Activated T-cell treated with anti-CD3 and anti-CD28 coated beads for 24 hours (primary cell): ENCODE measurements around the gene SSR3.
"Not testable (repeated sequence)": the region's sequence is repeated elsewhere in the genome, so short reads cannot be mapped to it uniquely, and the experiment has no call there.

Experiments used
- DNase-seq: peaks from one replicate; pipeline ENCODE4 v3.0.0-alpha.2; 2020; ENCODE audit warnings: low read depth

SSR3 gene

DNA sequence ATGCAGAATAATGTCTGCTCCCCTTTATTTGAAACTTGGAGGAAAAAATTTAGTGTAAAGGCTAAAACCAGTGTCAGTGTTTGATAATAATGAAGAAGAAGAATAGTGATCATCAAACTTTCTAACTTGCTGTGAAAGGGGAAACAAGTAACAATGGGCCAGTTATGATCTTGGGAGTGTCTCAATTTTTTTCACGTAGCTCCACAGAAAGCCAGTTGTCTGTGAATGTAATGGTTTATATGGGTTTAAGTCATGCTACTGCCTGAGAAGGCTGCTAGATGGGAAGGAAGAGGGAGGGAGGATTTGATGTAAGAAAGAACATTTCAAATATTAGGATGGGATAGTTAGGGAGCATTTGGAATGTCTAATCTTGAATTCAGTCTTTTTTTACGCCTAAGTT lies 21.1 kb upstream of the SSR3 start:
- DNase-seq: no peak

DNA sequence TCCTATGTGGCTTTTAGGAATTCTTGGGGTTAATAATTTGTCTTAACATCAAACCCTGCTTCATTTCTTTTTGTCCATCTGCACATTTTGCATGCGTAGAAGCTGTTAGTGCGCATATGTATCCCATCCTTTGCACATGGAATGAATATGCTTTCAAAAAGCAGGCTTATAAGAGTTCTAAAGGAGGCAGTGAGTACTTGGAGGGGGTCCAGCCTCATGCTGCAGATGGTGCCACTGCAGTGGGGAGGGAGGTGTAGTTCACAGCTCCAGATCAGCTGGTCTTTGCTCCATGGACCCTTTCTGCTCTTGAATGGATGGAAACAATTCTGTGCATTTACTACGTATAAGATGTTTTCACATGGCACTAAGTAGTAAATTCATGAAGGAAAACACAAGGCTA lies 20.7 kb upstream of the SSR3 start:
- DNase-seq: no peak

DNA sequence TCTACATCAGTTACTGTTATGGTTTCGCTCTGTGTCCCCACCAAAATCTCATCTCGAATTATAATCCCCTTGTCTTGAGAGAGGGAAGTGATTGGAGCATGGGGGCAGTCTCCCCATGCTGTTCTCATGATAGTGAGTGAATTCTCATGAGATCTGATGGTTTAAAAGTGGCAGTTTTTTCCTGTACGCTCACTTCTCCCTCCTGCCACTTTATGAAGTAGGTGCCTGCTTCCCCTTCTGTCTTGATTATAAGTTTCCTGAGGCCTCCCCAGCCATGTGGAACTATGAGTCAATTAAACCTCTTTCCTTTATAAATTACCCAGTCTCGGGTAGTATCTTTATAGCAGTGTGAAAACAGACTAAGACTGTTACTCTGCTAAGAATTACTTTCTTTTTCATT lies 15.0 kb upstream of the SSR3 start:
- not testable (repeated sequence) for DNase-seq

DNA sequence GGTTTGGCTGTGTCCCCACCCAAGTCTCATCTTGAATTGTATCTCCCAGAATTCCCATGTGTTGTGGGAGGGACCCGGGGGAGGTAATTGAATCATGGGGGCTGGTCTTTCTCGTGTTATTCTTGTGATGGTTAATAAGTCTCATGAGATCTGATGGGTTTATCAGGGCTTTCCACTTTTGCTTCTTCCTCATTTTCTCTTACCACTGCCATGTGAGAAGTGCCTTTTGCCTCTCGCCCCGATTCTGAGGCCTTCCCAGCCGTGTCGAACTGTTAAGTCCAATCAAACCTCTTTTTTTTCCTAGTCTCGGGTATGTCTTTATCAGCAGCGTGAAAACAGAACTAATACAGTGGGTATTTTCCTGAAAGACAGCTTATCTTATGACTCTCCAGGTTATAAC lies 14.1 kb upstream of the SSR3 start:
- DNase-seq: not testable (repeated sequence)

DNA sequence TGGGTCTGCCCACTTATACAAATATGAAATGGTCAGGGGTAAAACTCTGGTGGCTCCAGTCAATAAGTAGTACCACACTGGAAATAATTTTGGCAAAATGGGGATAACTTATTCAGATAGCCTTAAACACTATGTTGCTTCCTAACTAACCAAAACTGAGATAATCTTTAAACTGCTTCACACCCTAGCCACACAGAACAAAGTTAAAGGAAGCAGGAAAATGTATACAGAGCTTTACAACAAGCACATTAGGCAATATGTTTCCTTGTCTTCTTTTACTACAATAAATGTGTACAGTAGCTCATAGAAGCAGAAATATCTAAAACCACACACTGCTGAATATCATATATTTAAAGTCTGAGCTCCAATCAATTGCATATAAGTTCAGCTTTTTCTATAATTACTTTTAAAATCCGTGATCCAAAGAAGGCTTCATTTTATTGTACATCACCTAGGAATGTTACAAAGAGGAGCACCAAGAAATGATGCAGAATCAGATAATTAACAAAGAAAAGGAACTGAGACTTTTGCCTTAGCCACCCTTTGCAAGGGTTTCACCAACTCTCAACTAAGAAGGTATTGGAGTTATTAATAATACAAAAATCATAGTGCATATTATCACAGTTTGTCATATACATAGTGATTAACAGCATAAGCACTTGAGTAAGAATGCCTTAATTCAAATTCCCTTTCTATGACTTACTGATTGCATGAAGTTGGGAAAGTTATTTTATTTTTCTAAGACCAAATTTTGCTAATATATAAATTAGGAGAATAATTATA lies 9.2 kb upstream of the SSR3 start:
- DNase-seq: no peak

DNA sequence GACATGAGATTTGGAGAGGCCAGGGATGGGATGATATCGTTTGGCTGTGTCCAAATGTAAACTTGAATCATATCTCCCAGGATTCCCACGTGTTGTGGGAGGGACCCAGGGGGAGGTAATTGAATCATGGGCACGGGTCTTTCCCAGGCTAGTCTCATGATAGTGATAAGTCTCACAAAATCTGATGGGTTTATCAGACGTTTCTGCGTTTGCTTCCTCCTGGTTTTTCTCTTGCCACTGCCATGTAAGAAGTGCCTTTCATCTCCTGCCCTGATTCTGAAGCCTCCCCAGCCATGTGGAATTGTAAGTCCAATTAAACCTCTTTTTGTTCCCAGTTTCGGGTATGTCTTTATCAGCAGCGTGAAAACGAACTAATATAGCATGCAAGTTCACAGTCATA lies 7.6 kb upstream of the SSR3 start:
- not testable (repeated sequence) for DNase-seq

DNA sequence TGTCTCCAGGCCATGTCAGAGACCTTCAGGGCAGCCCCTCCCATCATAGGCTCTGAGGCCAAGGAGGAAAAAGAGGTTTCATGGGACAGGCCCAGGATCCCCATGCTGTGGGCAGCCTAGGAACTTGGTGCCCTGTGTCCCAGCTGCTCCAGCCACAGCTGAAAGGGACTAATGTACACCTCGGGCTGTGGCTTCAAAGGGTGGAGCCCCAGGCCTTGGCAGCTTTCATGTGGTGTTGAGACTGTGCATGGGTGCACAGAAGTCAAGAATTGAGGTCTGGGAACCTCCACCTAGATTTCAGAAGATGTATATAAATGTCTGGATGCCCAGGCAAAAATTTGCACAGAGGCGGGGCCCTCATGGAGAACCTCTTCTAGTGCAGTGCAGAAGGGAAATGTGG lies 6.6 kb upstream of the SSR3 start:
- no peak for DNase-seq

DNA sequence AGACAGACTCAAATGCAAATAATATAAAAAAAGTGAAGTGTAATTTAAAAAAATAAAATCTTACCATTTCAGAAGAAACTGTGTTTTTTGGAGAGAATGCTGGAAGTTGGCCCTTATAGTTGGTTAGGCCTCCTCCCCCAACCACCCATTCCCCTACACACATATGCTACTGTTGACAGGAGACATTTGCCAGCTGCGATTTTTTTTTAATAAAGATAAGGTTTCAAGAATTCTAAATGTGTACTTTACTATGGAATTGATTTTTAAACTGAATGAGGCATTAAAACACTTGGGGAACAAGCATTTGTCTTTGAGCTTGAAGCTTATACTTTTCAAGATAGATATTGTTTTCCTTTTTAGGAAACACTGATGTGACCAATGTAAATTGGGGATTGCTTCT lies 4.4 kb upstream of the SSR3 start:
- no peak for DNase-seq

DNA sequence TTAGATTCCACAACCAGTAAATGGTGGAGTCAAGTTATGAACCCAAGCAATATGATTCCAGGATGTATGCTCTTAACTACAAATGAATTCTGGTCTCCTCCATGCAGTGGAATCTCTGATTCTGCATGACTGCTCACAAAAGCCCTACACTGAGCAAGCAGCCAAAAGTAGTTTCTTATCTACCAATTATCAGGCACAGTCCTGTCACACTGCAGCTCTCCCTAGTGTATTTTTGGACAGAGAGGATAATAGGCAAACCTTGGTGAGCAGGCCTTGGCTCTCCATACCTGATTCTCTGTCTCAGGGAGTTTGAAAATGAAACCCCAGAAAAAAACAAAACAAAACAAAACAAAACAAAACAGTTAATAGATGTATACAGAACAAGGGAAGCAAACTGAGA lies 3.5 kb upstream of the SSR3 start:
- no peak for DNase-seq

DNA sequence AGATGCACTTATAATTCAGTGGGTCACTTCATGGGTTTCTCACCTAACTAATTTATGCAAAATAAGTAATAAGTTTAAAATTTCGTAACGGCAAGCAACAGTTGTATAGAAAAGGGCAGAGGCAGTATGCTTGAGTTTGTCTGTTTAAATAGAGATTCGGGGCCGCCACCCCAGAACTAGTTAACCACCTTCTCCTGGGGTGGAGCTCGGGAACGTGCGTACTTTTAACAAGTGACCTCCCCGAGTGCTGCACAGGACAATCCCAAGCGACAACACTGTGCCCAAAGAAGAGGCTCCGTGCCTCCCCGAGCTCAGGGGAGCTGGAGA lies 439 bp downstream of the SSR3 start:
- no peak for DNase-seq

DNA sequence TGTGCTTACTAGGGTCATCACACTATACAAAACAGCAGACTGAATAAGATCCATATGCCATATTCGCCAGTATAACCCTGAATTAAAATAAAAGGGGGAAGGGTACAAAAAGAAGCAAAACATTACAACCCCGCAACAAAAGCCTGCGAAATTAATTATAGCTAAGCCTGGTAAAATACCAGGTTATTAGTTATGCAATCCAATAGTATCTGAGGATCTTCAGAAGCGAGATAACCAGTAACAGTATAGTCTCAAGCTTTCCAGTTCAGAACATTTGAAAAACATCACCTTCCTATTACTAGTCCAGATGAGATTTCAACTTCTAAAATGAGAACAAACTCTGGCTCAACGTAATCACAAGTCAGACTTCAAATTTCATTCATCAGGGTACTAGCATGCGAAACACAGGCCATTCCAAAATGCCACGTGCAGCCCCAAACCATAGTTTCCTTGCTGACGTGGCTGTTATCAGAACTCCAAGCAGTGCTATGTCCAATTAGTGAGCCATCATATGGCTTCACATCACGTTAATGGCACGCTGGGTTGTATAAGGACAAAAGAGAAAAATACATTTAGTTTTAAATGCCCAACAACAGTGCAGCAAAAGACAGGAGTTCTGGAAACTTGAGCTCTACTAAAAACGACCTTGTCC lies 1.1 kb downstream of the SSR3 start:
- no peak for DNase-seq

DNA sequence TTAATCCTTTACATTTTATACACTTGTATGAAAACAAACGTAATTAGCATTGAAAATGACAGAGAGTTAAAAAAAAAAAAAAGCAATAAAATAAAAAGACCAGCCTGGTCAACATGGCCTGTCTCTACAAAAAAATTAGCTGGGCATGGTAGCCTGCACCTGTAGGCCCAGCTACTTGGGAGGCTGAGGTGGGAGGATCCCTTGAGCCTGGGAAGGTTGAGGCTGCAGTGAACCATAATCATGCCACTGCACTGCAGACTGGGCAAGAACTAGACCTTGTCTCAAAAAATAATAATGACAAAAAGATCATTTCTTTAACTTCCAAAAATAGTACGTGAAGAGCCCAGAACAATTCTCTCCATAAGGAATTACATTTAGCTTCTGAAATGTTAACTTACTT lies 1.9 kb downstream of the SSR3 start:
- no peak for DNase-seq

DNA sequence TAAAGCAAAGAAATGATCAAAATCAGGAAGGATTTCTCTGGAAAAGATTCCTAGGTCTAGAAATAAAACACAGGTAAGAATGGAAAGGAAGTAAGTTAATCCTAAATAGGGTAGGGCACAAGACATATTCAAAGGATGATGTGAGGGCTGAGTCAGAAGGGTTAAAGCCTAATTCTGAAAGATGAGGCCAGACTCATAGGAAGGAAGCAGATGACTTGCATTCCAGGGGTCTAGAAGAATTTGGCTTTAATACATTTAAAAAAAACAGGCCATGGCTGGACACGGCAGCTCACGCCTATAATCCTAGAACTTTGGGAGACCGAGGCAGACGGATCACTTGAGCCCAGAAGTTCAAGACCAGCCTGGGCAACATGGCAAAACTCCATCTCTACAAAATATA lies 3.2 kb downstream of the SSR3 start:
- DNase-seq: no peak

DNA sequence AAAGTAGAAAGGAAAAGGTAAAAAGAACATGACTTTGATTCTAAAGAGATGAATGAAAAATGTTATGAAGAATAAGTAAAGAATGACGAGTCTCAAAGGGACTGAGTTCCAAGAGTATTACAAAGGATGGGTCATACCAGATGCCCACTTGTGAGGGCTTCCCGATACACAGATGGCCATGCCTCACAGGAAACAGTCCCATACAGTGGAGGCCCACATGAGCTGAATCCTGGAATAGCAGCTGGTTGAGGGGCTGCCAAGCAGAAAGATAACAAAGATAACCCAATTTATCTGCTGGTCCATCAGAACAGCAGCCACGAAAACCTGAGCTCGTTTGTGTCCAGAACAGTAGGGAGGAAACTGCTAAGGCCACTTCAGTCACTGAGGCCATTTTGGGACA lies 3.7 kb downstream of the SSR3 start:
- DNase-seq: no peak

DNA sequence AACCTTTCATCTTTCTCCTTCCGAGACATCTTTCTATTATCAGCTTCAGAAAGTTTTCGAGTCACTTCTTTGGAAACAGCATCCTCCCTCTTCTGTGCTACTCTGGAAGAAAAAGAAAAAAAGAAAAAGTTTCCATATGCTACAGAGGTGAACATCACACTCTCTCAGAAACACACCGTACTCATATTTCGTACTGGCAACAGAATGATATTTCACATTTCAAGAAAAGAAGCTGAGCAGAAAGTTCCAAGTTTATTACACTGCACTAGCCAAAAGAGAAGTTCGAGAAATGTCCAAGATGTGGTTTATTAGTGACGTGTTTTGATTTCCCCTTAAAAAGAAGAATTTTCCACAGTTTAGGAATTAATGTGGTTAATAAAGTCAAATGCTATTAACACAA lies 6.0 kb downstream of the SSR3 start:
- no peak for DNase-seq

DNA sequence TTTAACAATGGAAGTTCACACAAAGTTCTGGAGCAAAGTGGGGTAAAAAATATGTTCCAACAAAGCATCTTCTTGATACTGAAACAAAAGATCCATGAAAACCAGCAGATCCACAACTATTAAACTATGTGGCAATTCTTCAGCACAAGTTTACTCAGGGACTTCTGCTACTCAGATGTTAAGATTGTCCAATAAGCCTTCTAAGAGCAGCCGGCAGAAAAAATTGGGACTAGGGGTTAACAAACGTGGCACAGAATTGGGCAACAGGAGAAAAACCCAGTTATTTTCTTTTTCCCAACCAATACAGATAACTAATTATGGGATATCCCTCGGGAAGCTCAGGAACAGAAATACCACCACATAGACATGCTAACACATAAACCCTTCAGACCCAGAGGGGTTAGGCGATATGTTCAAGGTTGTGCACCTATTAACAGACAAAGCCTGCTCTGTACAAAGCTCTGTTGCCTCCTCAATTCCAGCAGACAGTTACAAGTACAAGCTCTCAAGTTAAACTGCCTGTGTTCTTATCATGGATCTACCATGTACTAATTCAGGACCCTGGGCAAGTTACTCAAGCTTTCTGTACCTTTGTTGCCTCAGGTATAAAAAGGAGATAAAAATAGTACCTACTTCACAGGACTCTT lies 6.8 kb downstream of the SSR3 start:
- DNase-seq: no peak

DNA sequence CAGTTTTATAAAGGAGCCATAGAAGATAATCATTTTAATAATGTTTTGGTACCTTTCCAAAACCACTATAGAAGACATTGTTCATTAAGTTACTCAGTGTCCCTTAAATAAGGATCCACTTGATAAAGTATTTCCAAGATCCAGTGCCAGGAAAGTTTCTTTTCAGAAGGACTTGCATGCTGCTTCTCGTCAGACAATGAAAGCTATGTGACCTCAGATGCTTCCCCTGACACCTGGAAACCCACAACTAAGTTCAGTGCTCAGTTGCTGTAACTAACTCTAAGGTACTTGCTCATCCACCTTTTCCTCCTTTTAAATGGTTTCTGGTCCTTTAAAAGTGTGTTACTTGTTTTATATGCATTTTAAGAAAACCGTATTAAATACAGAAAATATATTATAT lies 7.3 kb downstream of the SSR3 start:
- DNase-seq: no peak

DNA sequence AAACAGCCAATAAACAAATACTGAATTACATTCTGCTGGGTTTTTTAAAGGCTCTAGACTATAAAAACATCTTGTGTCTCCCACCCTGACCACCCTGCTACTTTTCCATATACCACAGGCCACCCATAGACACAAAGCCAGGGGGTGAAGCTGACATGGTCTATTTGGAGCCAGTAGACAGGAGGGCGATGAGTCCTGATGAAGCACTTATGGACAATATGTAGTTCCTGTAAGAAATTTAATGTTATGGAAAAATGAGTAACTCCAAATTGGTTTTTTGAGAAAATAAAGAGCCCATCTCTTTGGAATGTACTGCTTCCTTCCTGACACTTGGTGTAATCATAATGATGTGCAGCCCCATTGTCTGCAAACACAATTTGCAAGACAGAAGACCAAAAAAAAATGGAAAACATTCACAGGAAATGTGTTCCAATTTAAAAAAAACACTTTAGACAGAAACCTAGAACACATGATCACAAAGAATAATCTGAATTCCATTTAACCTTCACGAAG lies 11.8 kb downstream of the SSR3 start:
- DNase-seq: no peak

DNA sequence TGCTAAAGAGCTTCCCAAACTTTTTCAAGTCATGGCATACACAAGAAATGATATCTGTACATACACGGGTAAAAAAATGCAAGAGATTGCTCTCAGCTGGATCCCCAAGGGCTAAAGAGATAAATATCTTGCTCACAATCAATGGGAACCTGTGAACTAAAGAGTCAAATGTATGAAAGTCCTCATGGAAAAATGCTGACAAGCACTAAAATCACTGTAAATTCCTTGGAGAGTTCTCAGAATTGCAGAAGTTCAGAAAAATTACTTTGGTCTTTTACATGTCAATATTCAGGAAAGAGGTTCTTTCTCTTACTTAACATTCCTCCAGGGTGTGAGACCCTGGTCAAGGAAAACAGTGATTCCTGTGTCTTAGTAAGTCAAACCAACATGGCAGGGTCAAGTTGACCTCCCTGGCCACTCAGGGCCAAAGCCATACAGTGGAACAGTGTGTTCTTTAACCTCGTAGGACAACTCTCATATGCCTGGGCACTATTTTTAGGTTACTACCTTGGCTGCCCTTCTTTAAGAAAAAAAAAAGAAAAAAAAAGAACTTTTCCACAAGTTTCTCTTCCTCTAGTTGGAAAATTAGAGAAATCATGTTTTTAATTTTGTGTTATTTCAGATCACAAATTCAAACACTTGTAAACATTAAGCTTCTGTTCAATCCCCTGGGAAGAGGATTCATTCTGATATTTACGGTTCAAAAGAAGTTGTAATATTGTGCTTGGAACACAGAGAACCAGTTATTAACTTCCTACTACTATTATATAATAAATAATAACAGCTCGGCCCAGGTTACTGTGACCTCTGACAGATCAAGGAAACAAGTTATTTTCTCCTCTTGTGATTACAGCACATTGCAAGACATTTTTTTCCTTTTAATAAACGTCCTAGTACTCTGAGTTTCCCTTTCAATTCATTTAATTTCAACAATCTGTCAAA lies 12.5 kb downstream of the SSR3 start:
- no peak for DNase-seq

DNA sequence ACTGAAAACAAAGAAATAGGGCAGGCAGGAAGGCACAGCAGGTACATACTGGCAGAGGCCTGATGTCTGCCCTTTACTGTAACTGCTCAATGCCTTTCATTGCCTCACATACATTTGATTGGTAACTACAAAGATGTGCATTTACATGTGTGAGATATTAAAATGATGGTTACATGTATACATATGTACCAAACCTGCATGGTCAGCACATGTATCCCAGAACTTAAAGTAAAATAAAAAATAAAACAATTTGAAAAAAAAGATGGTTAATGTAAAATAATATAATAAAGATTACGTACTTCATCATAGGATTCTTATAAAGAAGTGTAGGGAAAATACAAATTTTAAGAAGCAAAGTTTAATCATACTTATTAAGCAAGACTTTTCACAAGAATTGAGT lies 15.1 kb downstream of the SSR3 start:
- DNase-seq: no peak

DNA sequence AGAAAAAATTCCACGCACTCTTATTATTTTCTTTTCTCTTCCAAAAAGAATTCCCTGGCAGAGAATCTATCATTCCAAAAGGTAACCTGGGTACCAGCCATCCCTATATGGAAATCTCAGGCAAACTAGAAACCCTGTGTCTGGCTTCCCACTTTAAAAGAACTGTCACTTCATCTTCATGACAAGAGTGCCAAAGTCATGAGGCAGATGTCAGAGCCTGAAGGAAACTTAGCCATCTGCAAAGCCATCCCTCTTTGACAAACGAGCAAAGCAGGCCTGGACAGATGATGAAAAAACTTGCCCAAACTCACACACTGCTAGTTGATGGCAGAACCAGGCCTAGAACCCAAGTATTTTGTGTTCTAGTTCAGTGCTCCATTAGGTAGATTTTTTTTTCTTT lies 15.9 kb downstream of the SSR3 start:
- DNase-seq: no peak
